GM19397 (cell line): ENCODE data around the gene TOMM40L.

Source experiments
- ATAC-seq: cut with Tn5 transposase; IDR thresholded peaks from one replicate; pipeline ENCODE4 v1.9.1; 2021; ENCODE audit warnings: mild to moderate bottlenecking, moderate library complexity; ENCODE audit not compliant: unreplicated experiment

Gene TOMM40L

DNA sequence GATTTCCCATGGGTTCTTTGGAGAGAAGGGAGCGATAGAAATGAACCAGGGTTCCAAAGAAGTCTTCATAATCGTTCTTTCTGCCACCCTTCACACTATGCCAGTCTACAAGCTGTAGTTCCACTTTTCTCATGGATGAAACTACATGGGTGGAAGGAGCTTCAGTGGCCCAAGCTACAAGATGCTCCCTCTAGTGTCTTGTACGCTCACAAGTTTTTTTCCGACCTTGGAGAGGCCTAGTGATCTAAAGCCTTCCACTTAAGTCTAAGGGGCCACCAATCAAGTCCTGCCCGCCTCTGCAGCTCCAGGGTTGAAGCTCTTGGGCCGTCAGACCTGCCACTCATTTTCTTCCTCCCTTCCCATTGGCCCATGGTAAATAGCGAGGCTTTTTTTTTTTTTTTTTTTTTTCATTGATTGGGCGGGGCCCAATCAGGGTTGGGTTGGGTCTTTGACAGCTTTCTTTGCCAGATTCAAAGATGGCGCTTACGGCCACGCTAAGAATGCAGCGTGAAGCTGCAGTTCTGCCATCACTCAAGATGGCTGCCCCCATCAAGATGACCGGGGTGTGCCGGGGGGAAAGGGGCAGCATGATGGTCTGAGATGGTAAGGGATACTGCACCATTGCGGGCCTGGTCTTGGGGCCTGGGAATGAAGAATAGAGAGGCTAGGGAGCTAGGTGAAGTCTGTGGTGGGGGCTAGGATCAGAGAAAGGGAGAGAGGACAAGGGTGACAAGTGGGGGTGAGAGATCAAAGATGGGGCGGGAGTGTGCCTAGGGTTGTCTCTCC is at the start of gene TOMM40L:
Gene TOMM40L (plus strand): TSS at position 527 of the 786 bp plus-strand sequence. CDS start 430 bp downstream, outside the sequence.
- ATAC-seq, result peak; percentile 90

DNA sequence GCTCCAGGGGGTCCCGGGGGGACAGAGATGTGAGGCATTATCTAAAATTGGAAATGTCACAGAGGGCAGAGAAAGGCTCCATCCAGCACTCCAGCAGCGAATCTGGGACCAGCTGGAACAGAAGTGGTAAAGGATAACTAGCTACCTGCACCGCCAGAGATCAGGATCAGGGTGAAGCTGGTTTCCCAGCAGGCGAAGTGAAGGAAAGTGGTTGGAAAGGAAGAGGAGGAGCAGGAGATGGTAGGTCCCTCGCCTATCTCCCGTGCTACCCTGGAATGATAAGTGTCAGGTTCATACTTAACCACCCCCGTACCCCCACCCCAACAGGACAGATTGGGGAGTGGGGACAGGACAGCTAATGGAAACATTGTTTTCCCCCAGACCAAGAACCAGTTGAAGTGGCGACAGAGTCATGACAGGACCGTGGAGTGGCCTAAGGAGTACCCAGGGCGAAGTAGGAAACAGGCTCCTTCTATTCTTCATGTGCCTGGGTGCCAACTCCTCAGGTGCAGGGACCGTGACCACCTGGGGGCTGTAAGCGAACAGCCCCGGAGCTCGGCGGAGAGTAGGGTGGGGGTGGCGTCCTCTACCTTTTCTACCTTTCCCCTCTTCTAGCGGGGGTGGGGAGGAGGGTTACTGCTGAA is 49.3 kb upstream of the TOMM40L start:
- no peak for ATAC-seq

DNA sequence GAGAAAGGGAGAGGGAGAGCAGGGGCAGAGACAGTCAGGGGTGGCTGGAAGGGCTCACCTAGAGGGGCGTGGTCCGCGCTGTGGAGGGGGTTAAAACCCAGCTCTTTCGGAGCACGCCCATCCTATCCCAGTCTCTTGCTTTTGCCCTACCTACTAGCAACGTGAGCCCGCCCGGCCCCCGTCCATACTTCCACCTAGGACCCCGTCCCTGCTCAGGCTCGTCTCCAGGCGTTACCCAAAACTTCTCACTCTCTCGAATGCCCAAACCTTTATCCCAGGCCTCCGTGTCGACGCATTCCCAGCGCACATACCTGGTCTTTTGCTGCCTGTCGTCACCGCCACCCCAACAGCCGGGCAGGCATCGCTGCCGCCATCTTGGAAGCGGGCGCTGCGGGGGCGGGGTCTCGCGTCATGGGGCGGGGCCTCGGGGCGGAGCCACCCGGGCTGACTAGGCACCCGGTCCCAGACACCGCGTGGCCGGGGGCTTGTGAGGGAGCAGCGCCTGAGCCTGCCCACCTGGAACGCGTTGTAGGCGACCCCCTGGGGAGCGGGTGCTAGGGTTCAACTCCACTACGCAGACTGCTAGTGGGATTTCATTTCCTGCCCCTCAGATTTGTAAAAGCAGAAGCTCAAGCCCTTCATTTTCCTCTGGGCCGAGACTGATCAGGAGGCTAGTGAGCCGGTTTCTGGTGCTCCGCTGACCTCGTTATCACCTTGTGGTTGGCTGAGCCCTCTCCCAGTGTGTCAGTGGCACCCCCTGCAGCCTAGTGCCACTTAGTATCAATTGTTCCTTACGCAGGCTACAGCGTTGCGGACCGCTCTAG is 48.5 kb upstream of the TOMM40L start, which contains the start of gene B4GALT3:
Gene B4GALT3 (minus strand): TSS at position 396 of the 824 bp plus-strand sequence. CDS start 1,447 bp downstream, outside the sequence.
- peak; percentile 79 for ATAC-seq

DNA sequence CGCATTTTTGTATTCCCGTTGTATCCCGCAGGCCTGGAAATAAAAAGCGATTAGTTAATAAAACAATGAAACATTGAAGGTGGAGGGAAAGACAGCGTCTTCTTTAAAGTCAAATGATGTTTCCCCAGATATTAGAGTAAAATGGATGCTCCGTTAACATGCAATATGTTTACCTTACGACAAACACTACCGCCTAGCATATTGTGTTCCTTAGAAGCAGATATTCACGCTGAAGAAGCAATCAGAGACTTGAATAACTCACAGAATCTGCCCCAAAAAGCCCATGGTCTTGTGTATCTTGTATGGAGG is 48.0 kb upstream of the TOMM40L start:
- no peak for ATAC-seq

DNA sequence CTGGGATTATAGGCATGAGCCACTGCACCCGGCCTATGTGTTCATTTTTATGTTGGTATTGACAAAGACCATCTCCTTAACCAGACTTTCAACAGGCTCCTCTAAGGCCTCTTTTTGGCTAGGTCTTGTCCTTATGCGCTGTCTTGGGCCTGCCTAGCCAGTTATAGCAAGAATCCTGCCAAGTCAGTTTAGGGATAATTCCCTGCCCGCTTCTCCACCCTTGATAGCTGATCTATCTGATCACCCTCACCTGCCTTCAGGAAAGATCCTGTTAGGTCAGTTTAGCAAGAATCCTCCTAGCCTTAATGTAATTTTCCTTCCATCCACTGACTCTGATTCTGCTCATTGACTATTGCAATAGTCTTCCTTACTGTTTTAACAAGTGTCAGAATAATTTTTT is 46.2 kb upstream of the TOMM40L start:
- no peak for ATAC-seq

DNA sequence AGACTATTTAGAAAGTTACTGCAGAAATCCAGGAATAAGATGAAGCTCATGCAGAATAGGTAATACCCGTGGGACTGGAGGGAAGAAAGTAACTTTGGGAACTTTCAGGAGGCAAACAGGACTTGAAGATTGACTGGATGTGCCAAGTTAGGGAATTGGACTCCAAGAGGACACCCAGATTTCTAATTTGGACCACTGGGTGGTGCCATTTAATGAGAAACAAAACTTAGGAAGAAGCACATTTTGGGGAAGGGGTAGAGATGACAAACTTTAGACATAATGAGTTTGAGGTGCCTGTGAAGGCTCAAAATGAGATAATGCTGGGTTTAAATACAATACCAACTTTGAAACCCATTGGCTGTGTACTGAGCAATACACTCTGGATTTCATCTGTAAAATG is 45.2 kb upstream of the TOMM40L start:
- no peak for ATAC-seq

DNA sequence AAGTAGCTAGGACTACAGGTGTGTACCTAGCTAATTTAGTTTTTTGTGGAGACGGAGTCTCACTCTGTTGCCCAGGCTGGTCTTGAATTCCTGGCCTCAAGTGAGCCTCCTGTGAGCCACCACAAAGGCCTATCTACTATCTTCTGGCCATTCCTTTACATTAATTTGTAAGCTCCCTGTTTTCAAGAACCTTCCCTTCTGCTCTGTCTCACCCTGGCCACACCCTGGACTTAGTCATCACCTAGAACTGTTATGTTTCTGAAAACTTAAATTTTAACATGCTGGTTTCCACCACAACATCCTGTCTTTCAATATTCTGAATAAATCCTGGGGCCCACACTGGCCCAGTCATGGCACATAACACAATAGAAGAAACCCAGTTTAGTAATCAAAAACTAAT is 43.6 kb upstream of the TOMM40L start:
- no peak for ATAC-seq

DNA sequence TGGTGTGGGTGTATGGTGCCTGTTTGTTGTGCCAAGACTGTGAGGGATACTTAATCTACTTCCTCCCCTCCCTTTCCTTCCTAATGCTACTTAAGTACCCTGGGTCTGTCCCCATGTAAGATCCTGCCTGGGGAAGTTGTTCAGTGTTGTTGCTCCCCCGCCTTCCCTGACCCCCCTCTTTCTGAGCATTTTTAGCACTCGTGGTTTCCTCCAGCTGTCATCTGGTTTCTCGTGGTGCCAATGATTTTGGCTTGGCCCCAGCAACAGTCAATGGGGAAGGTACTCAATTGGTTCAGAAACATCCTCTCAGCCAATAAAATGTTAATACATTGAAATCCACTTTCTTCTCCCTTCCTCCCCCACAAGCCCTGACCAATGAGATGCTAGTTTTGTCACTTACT is 40.6 kb upstream of the TOMM40L start:
- peak; percentile 54 for ATAC-seq

DNA sequence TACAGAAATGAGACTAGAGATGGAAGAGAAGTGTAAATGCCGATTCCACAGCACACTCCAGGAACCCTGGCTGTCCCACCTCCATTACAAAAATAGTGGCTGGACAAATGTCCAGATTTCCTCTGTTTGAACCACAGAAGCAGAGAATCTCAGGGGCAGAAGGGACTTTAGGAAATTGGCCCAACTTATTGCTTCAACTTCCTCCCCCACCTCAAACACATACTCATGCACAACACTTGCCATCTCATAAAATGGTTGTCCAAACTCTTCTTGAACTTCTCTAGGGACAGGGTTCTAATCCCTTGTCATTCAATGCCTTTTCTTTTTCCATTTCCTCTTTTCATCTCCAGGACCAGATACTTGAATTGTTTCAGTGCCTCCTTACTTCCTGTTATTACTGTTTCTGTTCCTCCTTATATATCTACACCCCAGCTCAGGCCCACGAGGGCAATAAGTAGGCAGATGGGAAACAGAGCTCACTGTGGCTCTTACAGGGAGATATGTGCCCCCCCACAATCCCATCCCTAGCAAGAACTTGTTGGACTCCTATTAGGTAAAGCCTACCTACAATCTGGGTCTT is 40.0 kb upstream of the TOMM40L start:
- peak; percentile 25 for ATAC-seq

DNA sequence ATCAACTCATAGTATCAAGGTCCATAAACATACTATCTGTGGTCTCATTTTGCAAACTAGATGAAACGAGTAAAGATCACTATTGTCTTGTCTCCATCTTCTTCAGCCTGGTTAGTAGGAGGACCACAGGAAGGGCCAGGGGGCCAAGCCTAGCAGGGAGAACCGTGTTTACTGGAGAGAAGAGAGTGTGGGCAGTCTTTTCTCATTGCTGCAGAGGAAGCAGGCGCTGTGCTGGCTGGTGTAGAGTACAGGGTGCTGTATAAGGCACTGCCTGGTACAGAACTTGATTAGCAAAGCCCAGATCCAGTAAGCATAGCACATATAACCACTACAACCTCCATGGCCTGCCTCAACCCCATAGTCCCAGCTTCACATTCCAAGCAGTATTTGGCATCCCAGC is 38.5 kb upstream of the TOMM40L start:
- no peak for ATAC-seq

DNA sequence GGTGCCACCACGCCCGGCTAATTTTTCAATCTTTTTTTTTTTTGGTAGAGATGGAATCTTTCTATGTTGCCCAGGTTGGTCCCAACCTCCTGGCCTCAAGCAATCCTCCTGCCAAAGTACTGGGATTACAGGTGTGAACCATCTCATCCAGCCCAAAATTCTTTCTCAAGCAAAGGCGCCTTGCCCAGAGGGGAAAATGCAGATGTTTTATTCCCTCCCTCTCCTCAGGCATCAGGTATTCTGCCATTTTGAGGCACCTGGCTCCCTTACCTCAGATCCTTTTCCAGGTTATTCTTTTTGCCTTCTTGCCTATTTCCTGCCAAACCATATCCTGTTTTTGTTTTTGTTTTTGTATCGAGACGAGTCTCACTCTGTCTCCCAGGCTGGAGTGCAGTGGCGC is 37.5 kb upstream of the TOMM40L start:
- ATAC-seq, result no peak

DNA sequence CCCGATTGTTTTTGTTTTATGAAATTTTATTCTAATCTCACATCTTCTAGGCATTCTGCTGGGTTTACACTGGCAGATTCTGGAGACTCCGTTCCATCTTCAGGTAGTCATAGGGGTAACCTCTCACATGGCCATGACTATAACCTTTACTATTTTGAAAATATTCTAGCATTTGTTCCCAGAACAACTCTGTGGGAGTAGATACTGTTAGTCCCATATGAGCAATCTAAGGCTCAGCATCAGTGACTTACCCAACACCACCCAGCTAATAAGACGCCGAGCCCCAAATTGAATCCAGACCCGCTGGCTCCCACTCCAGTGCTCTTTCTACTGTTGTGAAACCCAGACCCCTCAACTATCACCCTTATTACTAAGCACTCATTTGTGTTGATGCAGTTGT is 36.8 kb upstream of the TOMM40L start:
- ATAC-seq, result no peak

DNA sequence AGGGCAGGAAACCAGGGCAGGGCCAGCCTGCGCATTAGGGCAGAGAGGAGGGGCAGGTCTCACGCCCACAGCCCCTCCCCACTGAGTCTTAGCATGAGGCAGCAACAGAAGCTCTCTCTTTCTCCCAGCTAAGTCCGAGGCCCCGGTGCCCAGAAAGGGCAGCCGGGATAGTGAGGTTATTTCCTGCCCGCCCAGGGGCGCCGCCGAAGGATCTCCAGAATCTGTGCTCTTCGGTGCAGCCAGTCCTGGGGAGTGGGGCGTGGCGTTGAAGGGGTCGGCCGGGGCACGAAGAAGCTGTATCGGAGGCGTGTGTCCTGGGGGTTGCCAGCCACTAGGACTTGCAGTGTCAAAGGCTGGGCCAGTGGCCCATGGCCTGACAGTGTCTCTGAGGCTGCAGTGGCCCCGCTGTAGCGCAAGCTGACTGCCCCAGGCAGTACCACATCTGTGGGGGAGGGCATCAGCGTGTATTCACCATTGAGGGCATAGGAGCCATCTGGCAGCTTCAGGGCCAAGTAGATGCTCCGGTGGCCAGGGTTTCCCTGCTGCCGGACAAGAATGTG is 34.8 kb upstream of the TOMM40L start:
- no peak for ATAC-seq

DNA sequence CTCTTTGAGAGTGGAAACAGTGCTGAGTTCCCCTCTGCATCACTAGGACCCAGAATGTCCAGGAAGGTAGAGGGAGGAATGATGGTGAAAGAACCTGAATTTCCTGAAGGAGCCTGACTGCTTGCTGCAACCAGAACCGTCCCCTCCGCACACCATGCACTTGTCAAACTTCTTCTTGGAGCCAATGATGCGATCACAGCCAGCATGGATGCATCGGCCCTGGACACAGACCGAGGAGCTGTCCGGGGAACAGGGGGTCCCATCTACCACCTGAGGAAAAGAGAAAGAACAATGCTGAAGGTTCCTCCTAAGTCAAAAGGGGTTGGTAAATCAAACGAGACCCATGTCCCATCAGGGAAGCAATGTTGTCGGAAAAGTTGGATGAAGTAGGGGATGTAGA is 33.9 kb upstream of the TOMM40L start:
- ATAC-seq, result no peak

DNA sequence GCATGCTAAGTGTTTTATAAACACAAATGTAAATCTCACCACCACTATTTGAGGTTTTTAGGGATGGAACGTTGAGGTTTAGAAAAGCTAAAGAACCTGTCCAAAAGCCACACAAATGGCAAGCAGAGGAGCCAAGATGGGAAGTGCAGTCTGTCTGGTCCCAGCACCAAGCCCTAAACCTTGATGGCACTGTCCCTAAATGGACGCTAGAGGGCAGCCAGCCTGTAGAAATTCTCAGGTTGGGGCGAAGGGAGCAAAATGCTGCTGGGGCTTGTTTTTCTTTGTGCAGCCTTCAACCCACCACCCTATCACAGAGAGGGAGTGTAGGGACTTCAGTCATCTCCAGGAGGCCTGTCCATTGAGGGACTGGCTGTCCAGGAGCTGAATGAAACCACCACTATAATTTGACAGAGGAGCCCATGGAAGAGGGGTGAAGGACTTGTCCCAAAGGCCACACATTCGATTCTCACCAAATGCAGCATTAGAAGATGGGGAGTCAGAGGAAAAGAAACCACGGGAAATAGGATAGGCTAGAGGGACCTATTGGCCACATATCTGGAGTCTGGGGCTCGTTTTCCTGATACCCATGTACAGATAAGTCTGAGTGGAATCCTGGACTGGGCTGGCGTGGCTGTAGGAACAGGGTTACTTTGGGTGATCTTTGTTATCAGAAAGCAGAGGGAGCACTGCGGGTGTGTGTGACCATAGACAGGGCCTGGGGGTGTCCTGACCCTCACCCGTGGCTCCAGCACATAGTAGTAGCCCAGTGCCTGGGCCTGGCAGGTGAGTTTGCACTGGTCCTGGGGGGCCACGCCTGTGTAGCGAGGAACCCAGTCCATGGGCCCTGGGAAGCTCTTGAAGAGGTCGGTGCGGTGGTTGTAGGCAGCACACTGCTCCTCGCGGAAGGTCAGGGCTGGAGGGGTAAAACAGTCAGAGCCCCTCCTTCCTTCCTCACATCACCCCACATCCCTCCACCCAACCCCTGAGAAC is 33.1 kb upstream of the TOMM40L start:
- peak; percentile 55 for ATAC-seq

DNA sequence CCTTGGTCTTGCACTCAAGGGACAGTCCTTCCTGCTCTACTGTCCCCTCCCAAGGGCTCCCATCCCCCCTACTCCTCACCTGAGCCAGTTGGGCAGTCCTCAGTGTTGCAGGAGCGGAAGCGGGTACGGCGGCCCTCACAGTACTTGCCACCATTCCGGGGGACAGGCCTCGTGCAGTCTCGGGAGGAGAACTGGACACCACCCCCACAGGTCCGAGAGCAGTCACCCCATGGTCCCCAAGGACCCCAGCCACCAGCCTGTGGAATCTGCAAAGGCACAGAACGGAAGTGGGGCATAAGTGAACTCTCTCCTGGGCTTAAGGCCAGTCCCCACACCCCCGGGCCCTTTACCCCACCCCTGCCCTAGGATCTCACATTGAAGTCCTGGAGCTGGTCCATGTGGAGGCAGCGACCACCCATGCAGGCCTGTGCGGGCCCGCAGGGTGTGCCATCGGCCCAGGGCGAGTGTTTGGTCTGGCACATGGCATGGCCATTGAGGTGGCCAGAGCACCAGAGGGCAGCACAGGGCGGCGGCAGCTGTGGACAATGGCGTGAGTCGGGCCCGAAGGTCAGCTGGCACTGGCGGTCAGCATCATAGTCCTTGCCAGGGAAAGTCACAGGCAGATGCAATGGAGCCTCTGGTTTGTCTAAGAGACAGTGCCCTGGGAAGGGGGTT is 32.2 kb upstream of the TOMM40L start:
- no peak for ATAC-seq

DNA sequence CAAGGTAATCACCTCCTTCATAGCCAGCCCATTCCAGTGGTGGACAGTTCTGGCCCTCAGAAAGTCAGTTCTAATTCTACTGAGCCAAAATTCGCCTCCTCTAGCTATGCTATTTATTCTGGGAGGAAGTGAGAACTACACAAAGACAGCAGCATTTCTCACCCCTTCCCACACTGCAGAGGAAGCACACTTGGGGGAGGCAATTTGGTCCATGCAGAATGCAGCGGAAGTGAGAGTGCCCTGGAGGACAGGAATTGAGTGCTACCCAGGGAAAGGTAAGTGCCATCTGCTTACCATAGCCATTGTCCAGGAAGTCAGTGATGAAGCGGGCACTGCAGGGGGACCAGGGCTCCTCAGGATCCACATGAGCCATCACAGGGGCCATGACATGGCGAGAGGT is 30.7 kb upstream of the TOMM40L start:
- peak; percentile 44 for ATAC-seq

DNA sequence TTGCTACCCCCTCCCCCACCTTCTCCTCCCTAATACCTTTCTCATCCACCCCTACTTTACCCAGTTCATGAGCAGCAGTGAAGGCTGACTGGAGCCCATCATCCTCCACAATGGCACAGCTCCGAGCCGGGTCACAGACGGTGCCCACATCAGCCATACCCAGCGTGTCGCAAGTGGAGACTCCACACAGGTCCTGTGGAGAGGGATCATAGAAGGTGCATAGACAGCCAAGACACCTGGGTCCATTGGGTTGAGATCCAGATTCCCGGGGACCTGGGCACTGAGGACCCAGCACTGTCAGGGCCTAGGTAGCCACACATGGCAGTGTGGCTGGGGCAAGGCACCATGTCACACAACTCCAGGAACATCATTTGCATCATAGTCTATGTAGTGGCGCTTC is 29.7 kb upstream of the TOMM40L start:
- ATAC-seq, result no peak
